Right ventricle myocardium superior (tissue), 1 donor: ENCODE results near the gene WDR35. TPM values are rescaled to one million over a fixed set of nuclear protein-coding genes. Genes with fewer than 3 reads are reported as not detected.
"Not testable (repeated sequence)": the region's sequence is repeated elsewhere in the genome, so short reads cannot be mapped to it uniquely, and the experiment has no call there.

ENCODE experiments used
- ATAC-seq: fragments of 200-7000 bp; cut with Tn5 transposase; one replicate; pipeline ENCODE4 v1.9.1; 2020; ENCODE audit warnings: mild to moderate bottlenecking; ENCODE audit not compliant: poor library complexity
- DNase-seq: peaks from one replicate; pipeline ENCODE4 v3.0.0-alpha.2; 2020
- intact Hi-C: fragments of 100-400 bp; cut with DNase I; formaldehyde crosslinking; loops from one replicate; pipeline ENCODE4 v1.11.2; 2022
- total RNA-seq: library from RNA; stranded (reverse); fragmentation: NEBNext Ultra II Directional; extraction: Animal tissue kit (Norgen Biotek cat#: 25700); gene quantifications from one replicate; pipeline ENCODE4 v1.2.1, GENCODE V29; 2021
- donor health status: DM: no; HTN: yes; CAD: no; lungs with severe emphysema.

Gene WDR35
- total RNA-seq, 1 donor from 2014 or later, result 4.2 TPM

DNA sequence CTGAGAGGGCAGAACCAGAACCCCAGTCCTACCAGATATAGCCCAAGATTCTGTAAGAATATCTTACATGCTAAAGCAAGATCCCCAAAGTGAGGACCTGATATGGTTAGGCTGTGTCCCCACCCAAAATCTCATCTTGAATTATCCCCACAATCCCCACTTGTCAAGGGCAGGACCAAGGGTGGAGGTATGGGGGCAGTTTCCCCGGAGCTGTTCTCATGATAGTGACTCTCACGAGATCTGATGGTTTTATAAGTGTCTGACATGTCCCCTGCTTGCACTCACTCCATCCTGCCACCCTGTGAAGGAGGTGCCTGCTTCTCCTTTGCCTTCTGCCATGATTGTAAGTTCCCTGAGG lies 108.0 kb downstream of the WDR35 start:
- no peak for ATAC-seq
- no peak for DNase-seq
- intact Hi-C loops, result no loop called here

DNA sequence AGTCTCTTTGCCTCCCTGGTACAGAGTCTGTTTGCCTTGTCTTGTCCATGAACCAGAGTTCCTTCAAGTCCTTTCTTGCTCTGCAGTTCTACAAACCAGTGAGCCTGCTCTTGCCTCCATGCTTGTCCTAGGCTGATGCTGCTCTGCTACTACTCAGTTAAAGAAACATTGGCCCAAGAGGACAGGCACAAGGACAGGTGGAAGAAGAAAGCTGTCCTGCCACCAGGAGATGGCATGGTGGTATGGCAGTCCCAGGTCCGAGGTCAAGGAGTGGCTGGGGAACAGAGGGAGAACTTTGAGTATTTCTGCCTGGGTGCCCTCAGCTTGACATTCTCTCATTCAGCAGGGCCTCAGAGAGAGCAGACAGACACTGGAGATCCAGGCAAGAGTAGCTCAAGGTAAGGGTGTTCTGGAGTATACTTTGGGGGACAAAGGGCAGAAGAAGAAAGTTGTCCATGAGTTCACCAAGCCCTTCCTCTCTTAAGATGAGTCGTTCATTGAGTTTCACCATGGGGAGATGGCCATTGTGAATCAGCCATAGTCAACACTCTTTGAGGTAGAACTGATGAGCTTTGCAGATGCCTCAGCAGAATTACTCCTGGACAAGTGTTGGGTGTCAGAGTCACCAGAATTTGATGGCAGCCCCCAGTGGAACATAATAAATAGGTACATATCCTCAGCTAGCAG lies 108.5 kb downstream of the WDR35 start:
- ATAC-seq (no peak), DNase-seq (no peak)
- intact Hi-C loops, result no loop called here

- intact Hi-C loops, DNase-seq, ATAC-seq: not testable (repeated sequence)
These were observed 109.7 kb downstream of the WDR35 start for GRCh38 chr2:19880191-19880590.

GRCh38 chr2:19879120-19879519 lies 110.8 kb downstream of the WDR35 start:
- ATAC-seq (no peak), DNase-seq (no peak)
- intact Hi-C loops, result no loop called here

- ATAC-seq, result no peak
- intact Hi-C loops, result no loop called here
- DNase-seq, result no peak
These were observed 111.4 kb downstream of the WDR35 start for GRCh38 chr2:19878268-19879046.

DNA sequence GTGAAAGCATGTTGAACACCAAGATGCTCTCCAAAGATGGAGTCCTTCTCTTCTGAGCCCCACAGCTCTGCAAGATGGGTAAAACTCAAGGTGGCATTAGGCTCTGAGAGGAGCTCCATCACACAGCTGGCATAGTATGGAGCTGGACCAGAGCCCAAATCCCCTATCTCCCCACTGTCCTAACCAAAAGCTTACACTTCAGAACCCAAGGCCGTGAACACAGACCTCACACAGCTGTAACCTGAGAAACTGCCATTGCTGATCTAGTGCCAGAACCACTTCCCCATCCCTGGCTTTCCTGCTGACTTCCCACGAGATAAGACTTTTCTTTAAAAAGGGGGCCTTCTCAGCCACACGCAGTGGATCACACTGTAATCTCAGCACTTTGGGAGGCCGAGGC lies 113.2 kb downstream of the WDR35 start:
- no peak for ATAC-seq
- no peak for DNase-seq
- intact Hi-C loops, result no loop called here

DNA sequence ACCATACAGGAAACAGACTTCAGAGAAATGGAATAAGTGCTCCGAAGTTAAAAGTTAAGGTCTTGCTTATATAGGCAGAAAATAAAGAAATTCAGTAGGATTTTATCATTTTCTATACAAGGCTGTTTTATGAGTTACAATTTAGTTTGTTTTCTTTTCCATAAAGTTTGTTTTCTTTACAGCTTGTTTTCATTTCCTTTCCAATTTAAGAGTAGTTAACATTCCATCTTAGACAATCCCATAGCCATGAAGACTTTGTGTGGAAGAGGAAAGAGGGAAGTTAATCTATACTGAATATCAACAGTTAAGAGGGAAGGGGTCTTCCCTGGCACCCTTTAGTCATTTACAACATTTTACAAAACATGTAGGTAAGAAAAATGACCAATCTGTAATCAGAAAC lies 114.6 kb downstream of the WDR35 start:
- no peak for DNase-seq
- ATAC-seq, result no peak
- intact Hi-C loops, result no loop called here

- DNase-seq (no peak), ATAC-seq (no peak)
- intact Hi-C loops, result no loop called here
These were observed 115.2 kb downstream of the WDR35 start for GRCh38 chr2:19874726-19875125.

- DNase-seq, result no peak
- ATAC-seq, result no peak
- intact Hi-C loops, result no loop called here
These were observed 116.9 kb downstream of the WDR35 start for GRCh38 chr2:19873014-19873413.

- no peak for ATAC-seq
- intact Hi-C loops, result no loop called here
- no peak for DNase-seq
These were observed 117.6 kb downstream of the WDR35 start for GRCh38 chr2:19872302-19872701.

DNA sequence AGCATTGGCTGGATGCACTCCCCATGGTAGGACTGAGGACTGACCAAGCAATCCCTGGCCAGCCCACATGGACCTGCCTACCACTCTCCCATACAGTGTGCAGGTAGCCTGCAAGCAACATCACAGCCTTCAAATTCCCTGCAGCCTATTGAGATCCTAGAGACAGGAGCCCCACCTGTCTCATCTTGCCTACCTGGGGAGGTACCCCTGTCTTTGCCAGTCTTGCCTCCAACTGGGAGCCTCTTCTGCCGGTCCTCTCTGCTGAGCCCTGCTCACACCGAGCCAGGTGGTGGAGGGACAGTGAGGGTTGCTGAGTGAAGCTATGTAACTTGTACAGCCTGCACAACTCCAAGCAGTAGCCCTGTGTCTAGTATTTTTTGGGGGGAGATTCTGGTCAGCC lies 118.1 kb downstream of the WDR35 start:
- no peak for ATAC-seq
- intact Hi-C loops, result no loop called here
- no peak for DNase-seq

- DNase-seq, result no peak
- intact Hi-C loops, result no loop called here
These were observed 119.1 kb downstream of the WDR35 start for GRCh38 chr2:19870792-19871191.

DNA sequence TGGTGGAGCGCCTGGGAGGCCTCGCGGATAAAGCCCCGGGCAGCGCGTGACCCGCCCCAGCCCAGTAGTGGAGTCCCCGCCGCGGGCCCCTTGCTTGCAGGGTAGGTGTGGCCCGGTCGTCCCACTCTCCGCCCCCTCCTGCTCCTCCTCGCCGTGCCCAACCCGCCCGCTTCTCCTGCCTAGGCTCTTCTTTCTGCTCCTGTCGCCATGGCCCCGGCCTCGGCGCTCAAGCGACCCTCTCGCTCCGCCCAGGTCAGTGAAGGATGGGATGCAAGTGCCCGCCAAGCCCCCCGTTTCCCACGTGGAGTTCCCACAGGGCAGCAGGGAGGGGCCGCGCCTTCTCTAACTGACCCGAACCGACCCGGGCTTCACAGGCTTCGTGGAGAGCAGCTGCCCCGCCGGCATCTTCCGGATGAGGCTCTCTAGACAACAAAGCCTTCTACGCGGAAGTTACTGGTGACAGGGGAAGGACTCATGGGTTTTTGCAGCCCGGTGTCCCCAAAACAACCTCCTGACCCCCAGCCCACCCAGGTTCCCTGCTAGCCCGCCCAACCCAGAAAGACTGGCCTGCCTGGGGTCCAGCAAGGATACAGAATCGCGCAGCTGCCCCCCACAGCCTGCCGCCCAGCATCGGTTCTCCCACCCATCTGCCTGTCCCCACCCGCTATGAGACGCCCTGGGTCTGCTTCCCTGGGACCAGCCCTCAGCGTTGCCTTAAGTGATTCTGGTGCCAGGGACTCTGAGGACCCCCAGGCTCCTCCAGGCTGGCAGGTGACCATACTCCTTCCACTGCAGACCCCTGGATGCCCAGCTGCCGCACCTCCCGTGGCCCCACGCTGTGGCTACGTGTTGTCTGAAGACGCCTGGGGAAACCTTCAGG lies 121.0 kb downstream of the WDR35 start:
- intact Hi-C loops, result loop anchor here (10.0 kb wide), 3 partner anchors 514 to 1484 kb away; partner anchors contain the start of gene OSR1
- DNase-seq (peak; percentile 77), ATAC-seq (peak; percentile 82)

More at GRCh38 chr2:19870792-19871191, 119.1 kb downstream of the WDR35 start:
- no peak for ATAC-seq

DNA sequence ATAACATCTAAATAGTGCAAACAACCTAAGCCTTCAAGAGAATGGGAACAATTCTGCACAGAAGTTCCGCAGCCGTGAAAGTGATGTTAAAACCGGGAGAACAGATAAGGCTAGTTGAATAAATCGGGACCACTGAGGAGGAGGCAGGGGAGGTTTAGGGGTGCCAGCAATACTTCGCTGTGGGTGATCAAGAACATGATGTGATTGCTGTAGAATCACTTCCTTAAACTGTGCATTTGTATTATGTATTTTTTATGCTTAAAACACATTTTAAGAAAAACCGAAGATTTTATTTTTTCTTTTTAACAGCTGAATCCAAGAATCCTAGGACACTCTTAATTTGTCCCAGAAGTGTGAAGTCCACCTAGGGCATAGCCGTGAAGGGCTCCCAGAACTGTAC lies 121.7 kb downstream of the WDR35 start:
- no peak for DNase-seq
- intact Hi-C loops, result loop anchor here (10.0 kb wide), 3 partner anchors 513 to 1483 kb away; partner anchors contain the start of gene OSR1
- ATAC-seq, result no peak

- intact Hi-C loops, result loop anchor here (10.0 kb wide), 3 partner anchors 512 to 1482 kb away; partner anchors contain the start of gene OSR1
- DNase-seq (no peak), ATAC-seq (no peak)
These were observed 123.1 kb downstream of the WDR35 start for GRCh38 chr2:19866771-19867170.

GRCh38 chr2:19865151-19865550 lies 124.8 kb downstream of the WDR35 start:
- DNase-seq (no peak), ATAC-seq (no peak)
- intact Hi-C loops, result loop anchor here (10.0 kb wide), 3 partner anchors 510 to 1480 kb away; partner anchors contain the start of gene OSR1

DNA sequence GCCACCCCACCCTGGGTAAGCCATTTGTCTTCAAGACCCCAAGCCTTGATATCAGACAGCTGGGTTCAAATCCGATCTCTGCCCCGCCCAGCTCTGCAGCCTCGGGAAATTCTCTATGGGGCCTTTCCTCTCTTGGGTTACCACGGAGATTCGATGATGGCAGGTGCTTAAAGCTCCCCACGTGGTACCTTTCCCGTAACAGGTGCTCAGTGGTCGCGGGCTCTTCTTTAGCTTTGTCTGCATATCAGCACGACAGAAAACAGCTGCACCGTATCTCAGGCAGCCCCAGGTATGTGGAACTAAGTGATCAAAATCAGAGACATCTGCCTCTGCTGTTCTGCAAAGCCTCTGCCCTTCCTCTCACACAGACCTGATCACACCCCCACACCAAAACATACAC lies 125.5 kb downstream of the WDR35 start:
- DNase-seq, result no peak
- intact Hi-C loops, result loop anchor here (5.0 to 10.0 kb wide), 4 partner anchors 510 to 1480 kb away; partner anchors contain the start of gene OSR1
- no peak for ATAC-seq

- intact Hi-C loops, result loop anchor here (5.0 to 10.0 kb wide), 4 partner anchors 509 to 1479 kb away; partner anchors contain the start of gene OSR1
- peak; percentile 86 for DNase-seq
- peak; percentile 91 for ATAC-seq
These were observed 126.4 kb downstream of the WDR35 start for GRCh38 chr2:19863303-19864041.
